ENCODE measurements around the gene SORCS2. TPM values are rescaled to one million over a fixed set of nuclear protein-coding genes. Genes with fewer than 3 reads are reported as not detected.

SORCS2 gene
- total and polyA plus RNA-seq, 2 donors (not counting 1 experiment from before 2014, with no cell fraction given), result not detected

GRCh38 chr4:7513671-7514070, 321.3 kb downstream of the SORCS2 start:
- no peak for DNase-seq
- Mint-ChIP-seq H3K27me3 (peaks cover 9% of the 10 kb centered on the region), H3K4me3 (no peak overlapping the region), H3K4me1 (peaks cover 3% of the 10 kb centered on the region), H3K9me3 (ENCODE audit: insufficient read depth) (no peaks in the 10 kb centered on the region), H3K27ac (no peak overlapping the region)
- TF ChIP-seq EZH2 (IDR thresholded peaks at IDR 0.05; ENCODE audit: borderline replicate concordance, insufficient read depth, low read depth, low read length, poor library complexity, severe bottlenecking), result no peak
- no peak for TF ChIP-seq CTCF (IDR thresholded peaks at IDR 0.05)
- ChIA-PET POLR2A (no interaction called here), CTCF (no interaction called here)
- Histone ChIP-seq H3K27me3 (replicated peaks in 1 of 4; ENCODE audit: control extremely low read depth in 1 of 4, control insufficient read depth in 3 of 4, insufficient read depth in 4 of 4, low read length in 3 of 4) (peaks cover 0 to 5% (median 0%) of the 10 kb centered on the region in 4 experiments), H4K20me1 (ENCODE audit: control insufficient read depth, insufficient read depth, low read length, poor library complexity, severe bottlenecking) (no peaks in the 10 kb centered on the region), H3K27ac (ENCODE audit: low read length in 2 of 2) (no peak overlapping the region), H3K4me2 (replicated peaks; ENCODE audit: low read depth, low read length, poor library complexity, severe bottlenecking) (no peak overlapping the region), H2AFZ (ENCODE audit: insufficient read depth, low read depth, low read length, poor library complexity, severe bottlenecking) (no peak overlapping the region), H3K36me3 (replicated peaks in 1 of 2; ENCODE audit: control extremely low read depth in 1 of 2, control insufficient read depth in 1 of 2, extremely low read depth in 1 of 2, insufficient read depth in 2 of 2, low read length in 1 of 2) (no peaks in the 10 kb centered on the region), H3K79me2 (ENCODE audit: control insufficient read depth, insufficient read depth, low read length) (no peaks in the 10 kb centered on the region), H3K4me3 (ENCODE audit: control extremely low read depth in 1 of 5, extremely low read depth in 1 of 5, insufficient read depth in 1 of 5, low read depth in 2 of 5, low read length in 4 of 5) (no peak overlapping the region), H3K9ac (ENCODE audit: low read length) (no peak overlapping the region), H3K9me3 (ENCODE audit: control extremely low read depth in 1 of 3, control insufficient read depth in 2 of 3, insufficient read depth in 1 of 3, low read length in 2 of 3) (peaks cover 0 to 16% (median 0%) of the 10 kb centered on the region in 3 donors), H3K4me1 (ENCODE audit: control insufficient read depth in 2 of 2, insufficient read depth in 2 of 2, low read length in 2 of 2) (no peaks in the 10 kb centered on the region)
- intact Hi-C loops (cut with micrococcal nuclease), result no loop called here
- WGBS (ENCODE audit: insufficient coverage), result 77% methylated on average over 9 of the region's 12 CpGs
- ATAC-seq (ENCODE audit: low read depth), result no peak

- ATAC-seq (ENCODE audit: low read depth) (no peak), DNase-seq (no peak)
- H3K4me3 ChIP-seq (ENCODE audit: control extremely low read depth in 1 of 5, extremely low read depth in 1 of 5, insufficient read depth in 1 of 5, low read depth in 2 of 5, low read length in 4 of 5), result no peak overlapping the region
- H2AFZ ChIP-seq (ENCODE audit: insufficient read depth, low read depth, low read length, poor library complexity, severe bottlenecking), result no peak overlapping the region
- 89% methylated on average over 5 of the region's 5 CpGs for WGBS (ENCODE audit: insufficient coverage)
- no peak overlapping the region for H3K27ac ChIP-seq (ENCODE audit: low read length in 2 of 2)
- no peaks in the 10 kb centered on the region for H3K79me2 ChIP-seq (ENCODE audit: control insufficient read depth, insufficient read depth, low read length)
- H3K36me3 ChIP-seq (replicated peaks in 1 of 2; ENCODE audit: control extremely low read depth in 1 of 2, control insufficient read depth in 1 of 2, extremely low read depth in 1 of 2, insufficient read depth in 2 of 2, low read length in 1 of 2), result no peaks in the 10 kb centered on the region
- intact Hi-C loops (cut with micrococcal nuclease), result no loop called here
- H3K27me3 Mint-ChIP-seq, result peaks cover 9% of the 10 kb centered on the region
- no peaks in the 10 kb centered on the region for H3K4me1 ChIP-seq (ENCODE audit: control insufficient read depth in 2 of 2, insufficient read depth in 2 of 2, low read length in 2 of 2)
- ChIA-PET POLR2A (no interaction called here), CTCF (no interaction called here)
- H3K27me3 ChIP-seq (replicated peaks in 1 of 4; ENCODE audit: control extremely low read depth in 1 of 4, control insufficient read depth in 3 of 4, insufficient read depth in 4 of 4, low read length in 3 of 4), result peaks cover 0 to 3% (median 0%) of the 10 kb centered on the region in 4 experiments
- no peaks in the 10 kb centered on the region for H4K20me1 ChIP-seq (ENCODE audit: control insufficient read depth, insufficient read depth, low read length, poor library complexity, severe bottlenecking)
- no peak overlapping the region for H3K9ac ChIP-seq (ENCODE audit: low read length)
- H3K4me1 Mint-ChIP-seq, result no peaks in the 10 kb centered on the region
- no peak overlapping the region for H3K27ac Mint-ChIP-seq
- no peak overlapping the region for H3K4me2 ChIP-seq (replicated peaks; ENCODE audit: low read depth, low read length, poor library complexity, severe bottlenecking)
- TF ChIP-seq EZH2 (IDR thresholded peaks at IDR 0.05; ENCODE audit: borderline replicate concordance, insufficient read depth, low read depth, low read length, poor library complexity, severe bottlenecking), result no peak
- no peak for TF ChIP-seq CTCF (IDR thresholded peaks at IDR 0.05)
- no peaks in the 10 kb centered on the region for H3K9me3 Mint-ChIP-seq (ENCODE audit: insufficient read depth)
- no peak overlapping the region for H3K4me3 Mint-ChIP-seq
- peaks cover 0 to 11% (median 0%) of the 10 kb centered on the region in 3 donors for H3K9me3 ChIP-seq (ENCODE audit: control extremely low read depth in 1 of 3, control insufficient read depth in 2 of 3, insufficient read depth in 1 of 3, low read length in 2 of 3)
Observed at GRCh38 chr4:7514281-7514680, 321.9 kb downstream of the SORCS2 start.
